Neural crest cell (in vitro differentiated cells): ENCODE data around the gene SCARB1. TPM values are rescaled to one million over a fixed set of nuclear protein-coding genes. Genes with fewer than 3 reads are reported as not detected.
A peak's percentile ranks its signal among the peaks of the same experiment; 100 is the strongest.
"Not testable (repeated sequence)": the region's sequence is repeated elsewhere in the genome, so short reads cannot be mapped to it uniquely, and the experiment has no call there.

ENCODE experiments used
- DNase-seq: peaks from one replicate; pipeline ENCODE4 v3.0.0; 2021; ENCODE audit warnings: low read depth, mixed read lengths, low spot score
- H3K27ac Mint-ChIP-seq: one replicate; pipeline ENCODE4 v1.8.0; 2021; ENCODE audit warnings: mild to moderate bottlenecking, mixed read lengths; ENCODE audit not compliant: unreplicated experiment
- H3K27me3 Mint-ChIP-seq: 2 replicates; pipeline ENCODE4 v1.8.0; 2021; ENCODE audit warnings: low read depth, mild to moderate bottlenecking, mixed read lengths
- H3K36me3 Mint-ChIP-seq: 2 replicates; pipeline ENCODE4 v1.8.0; 2021; ENCODE audit warnings: low read depth, mild to moderate bottlenecking, mixed read lengths
- H3K4me1 Mint-ChIP-seq: 2 replicates; pipeline ENCODE4 v1.8.0; 2021; ENCODE audit warnings: mixed read lengths
- H3K4me3 Mint-ChIP-seq: one replicate; pipeline ENCODE4 v1.8.0; 2021; ENCODE audit warnings: mild to moderate bottlenecking, mixed read lengths
- H3K9me3 Mint-ChIP-seq: 2 replicates; pipeline ENCODE4 v1.8.0; 2021; ENCODE audit warnings: mixed read lengths
- CTCF ChIP-seq: fragments of 200-600 bp; sonication (generic); conservative IDR thresholded peaks from 2 replicates; pipeline ENCODE4 v1.5.0; 2021; ENCODE audit warnings: antibody characterized with exemption, mild to moderate bottlenecking
- total RNA-seq: library from RNA; stranded (reverse); gene quantifications from 2 replicates; pipeline ENCODE4 v1.2.1, GENCODE V29; 2021

SCARB1 gene
- total RNA-seq, 1 donor from 2014 or later = 50.9 TPM

DNA sequence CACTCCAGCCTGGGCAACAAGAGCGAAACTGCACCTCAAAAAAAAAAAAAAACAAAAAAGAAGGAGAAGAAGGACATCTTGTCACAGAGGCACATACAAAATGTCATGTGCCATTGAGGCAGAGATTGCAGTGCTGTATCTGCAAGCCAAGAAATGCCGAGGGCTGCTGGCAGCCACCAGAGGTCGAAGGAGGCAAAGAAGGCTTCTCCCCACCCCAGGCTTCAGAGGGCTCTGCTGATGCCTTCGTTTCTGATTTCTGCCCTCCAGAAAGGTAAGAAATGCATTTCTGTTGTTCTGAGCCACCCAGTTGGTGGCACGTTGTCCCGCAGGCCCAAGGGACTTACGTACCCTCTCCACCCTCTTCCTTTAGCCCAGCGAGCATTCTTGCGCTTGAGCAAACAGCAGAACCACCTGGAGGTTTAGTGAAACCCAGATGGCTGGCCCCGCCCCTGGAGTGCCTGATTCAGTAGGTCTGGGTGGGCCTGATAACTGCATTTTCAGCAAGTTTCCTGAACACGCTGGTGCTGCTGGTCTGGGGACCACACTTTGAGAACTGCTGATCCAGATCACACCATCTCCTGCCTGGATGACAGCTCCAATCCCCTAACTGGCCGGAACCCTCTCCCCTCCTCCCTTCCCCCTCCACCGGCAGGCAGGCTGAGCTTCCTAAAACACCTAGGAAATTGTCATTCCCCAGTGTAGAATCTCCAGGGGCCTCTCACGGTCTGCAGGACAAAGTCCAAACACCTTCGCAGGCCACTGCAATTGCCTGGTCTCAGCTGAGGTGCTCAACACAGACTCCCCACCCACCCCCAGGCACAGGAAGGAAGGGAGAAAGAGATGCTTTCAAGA lies 21.1 kb upstream of the SCARB1 start:
- DNase-seq = no peak
- H3K36me3 Mint-ChIP-seq = no peaks in the 10 kb centered on the region
- no peaks in the 10 kb centered on the region for H3K9me3 Mint-ChIP-seq
- no peaks in the 10 kb centered on the region for H3K27me3 Mint-ChIP-seq
- no peak for TF ChIP-seq CTCF
- no peak overlapping the region for H3K4me3 Mint-ChIP-seq
- H3K4me1 Mint-ChIP-seq = no peaks in the 10 kb centered on the region
- H3K27ac Mint-ChIP-seq = no peak overlapping the region

DNA sequence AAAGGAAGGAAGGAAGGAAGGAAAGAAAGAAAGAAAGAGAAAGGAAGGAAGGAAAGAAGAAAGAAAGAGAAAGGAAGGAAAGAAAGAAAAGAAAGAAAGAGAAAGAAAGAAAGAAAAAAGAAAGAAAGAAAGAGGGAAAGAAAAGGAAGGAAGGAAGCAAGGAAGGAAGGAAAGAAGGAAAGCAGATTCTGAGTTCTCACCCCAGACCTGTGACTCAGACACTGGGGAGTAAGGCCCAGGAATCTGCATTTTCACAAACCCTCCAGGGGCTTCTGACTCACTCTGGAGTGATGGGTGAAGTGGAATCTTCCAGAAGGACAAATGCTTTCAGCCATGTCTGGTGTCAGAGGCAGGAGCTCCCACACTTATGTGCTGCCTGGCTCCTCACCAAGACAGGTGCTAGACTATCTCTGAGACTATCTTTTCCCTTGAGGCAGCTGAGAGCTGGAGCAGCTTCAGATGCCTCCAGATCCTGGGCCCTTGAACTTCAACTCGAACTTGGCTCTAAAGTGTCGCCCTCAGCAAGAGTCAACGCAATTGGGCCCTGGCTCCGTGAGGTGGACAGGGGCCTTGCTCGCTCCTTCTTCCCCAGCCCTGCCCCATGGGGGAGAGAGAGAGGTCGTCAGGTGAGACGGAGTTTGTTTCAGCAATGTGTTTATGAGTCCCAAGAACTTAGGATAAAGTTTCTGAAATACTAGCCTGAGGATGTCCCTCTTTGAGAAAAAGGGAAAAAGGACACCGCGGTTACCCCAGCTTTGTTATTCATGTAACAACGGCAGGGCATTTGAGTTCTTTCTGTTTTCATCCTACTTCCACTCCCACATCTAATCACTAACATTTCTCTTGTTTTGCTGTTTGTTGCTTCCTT lies 19.8 kb upstream of the SCARB1 start:
- Mint-ChIP-seq H3K27ac (no peak overlapping the region), H3K9me3 (no peaks in the 10 kb centered on the region), H3K4me1 (no peaks in the 10 kb centered on the region), H3K4me3 (no peak overlapping the region), H3K36me3 (no peaks in the 10 kb centered on the region), H3K27me3 (no peaks in the 10 kb centered on the region)
- TF ChIP-seq CTCF = no peak
- DNase-seq = no peak

DNA sequence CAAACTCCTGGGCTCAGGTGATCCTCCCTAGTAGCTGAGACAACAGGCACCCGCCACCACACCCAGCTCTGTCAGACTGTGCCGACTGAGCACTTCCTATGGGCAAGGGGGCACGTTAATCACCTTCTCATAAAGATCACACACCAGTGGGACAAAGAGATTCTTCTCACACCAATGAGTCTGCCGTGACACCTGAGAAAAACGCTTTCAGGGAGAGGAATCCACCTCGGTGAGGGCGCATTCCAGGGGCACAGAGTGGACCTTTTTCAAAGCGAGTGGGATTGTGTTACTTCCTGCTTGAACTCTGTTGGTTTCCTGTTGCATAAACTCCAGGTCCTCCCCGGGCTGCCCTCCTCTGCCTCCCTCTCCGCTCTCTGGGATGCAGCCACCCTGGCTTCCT lies 17.5 kb upstream of the SCARB1 start:
- H3K4me1 Mint-ChIP-seq = no peaks in the 10 kb centered on the region

GRCh38 chr12:124880335-124880734 lies 16.7 kb upstream of the SCARB1 start:
- H3K27ac Mint-ChIP-seq, H3K9me3 Mint-ChIP-seq, H3K27me3 Mint-ChIP-seq, H3K36me3 Mint-ChIP-seq, H3K4me3 Mint-ChIP-seq, H3K4me1 Mint-ChIP-seq, DNase-seq: not testable (repeated sequence)

More for the DNA sequence above, 17.5 kb upstream of the SCARB1 start:
- Mint-ChIP-seq H3K4me3 (no peak overlapping the region), H3K27me3 (no peaks in the 10 kb centered on the region), H3K9me3 (no peaks in the 10 kb centered on the region), H3K36me3 (no peaks in the 10 kb centered on the region), H3K27ac (no peak overlapping the region)
- no peak for TF ChIP-seq CTCF
- no peak for DNase-seq

DNA sequence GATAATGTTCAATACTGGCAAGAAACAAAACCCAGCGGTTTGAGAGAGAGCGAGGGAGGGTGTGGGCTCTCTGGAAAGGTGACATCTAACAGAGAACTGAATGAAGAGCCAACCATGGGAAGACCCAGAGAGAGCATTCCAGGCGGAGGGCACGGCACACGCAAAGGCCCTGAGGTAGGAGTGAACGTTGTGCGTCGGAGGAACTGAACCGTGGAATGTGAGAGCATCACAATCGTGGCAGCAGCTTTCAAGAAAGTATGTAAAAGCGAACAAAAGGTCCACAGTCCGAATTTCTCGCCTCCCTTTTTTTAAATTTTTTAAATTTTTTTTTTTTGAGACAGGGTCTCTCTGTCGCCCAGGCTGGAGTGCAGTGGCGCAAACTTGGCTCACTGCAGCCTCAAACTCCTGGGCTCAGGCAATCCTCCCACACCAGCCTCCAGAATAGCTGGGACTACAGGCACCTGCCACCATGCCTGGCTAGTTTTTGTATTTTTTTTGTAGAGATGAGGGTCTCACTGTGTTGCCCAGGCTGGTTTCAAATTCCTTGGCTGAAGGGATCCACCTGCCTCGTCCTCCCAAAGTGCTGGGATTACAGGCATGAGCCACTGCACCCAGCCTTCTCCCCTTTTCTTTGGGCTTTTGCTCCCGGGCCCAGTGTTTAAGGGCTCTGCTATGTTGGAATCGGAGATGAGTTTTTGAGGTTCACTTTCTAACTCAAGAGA lies 15.3 kb upstream of the SCARB1 start:
- Mint-ChIP-seq H3K36me3 (no peaks in the 10 kb centered on the region), H3K27me3 (no peaks in the 10 kb centered on the region), H3K9me3 (no peaks in the 10 kb centered on the region), H3K4me3 (no peak overlapping the region), H3K4me1 (no peaks in the 10 kb centered on the region), H3K27ac (peak overlapping the region; percentile 51)
- DNase-seq = no peak
- no peak for TF ChIP-seq CTCF
